HG03520 (cell line): ENCODE data around the gene KLF3.

ENCODE experiments used
- ATAC-seq: cut with Tn5 transposase; IDR thresholded peaks from one replicate; pipeline ENCODE4 v1.9.1; 2021; ENCODE audit warnings: mild to moderate bottlenecking, moderate library complexity; ENCODE audit not compliant: unreplicated experiment

The KLF3 gene

DNA sequence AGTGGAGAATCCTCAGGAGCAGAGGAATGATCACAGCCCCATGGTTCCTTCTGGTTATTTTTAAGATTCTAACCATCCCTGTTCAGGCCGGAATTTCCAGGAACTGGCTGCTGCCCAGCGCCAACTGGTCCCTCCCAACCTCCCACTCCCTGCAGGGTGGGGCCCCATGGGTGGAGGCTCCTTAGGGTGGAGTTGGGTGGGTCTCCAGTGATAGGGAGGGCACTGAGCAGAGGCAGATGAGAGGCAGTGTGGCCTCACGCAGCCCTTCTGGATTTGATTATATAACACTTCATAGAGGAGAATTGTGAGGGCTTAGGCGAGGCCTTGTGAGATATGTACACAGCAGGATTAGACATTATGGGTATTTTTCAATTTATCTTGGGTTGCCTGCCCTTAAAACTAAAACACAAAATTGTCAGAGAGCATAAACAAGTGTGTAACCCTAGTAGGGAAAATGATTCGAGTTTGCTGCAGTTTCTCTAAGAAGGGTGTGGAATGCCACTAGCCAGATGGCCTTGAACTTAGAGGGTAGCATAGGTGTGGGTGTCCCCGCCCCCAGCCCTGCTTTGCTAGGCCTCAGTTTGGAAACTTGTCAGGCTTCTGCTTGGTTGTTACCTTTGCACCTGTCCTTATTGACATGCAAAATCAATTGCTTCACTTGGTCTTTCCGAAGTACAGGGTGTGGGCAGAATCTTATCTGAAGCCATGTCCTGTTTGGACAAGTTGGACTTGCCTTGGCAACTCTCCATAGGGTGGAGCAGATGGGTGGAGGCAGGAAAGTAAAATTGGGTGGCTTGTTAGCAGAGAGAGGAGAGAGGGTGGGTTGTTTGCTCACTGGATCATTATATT lies 9.4 kb downstream of the KLF3 start:
- ATAC-seq = no peak

DNA sequence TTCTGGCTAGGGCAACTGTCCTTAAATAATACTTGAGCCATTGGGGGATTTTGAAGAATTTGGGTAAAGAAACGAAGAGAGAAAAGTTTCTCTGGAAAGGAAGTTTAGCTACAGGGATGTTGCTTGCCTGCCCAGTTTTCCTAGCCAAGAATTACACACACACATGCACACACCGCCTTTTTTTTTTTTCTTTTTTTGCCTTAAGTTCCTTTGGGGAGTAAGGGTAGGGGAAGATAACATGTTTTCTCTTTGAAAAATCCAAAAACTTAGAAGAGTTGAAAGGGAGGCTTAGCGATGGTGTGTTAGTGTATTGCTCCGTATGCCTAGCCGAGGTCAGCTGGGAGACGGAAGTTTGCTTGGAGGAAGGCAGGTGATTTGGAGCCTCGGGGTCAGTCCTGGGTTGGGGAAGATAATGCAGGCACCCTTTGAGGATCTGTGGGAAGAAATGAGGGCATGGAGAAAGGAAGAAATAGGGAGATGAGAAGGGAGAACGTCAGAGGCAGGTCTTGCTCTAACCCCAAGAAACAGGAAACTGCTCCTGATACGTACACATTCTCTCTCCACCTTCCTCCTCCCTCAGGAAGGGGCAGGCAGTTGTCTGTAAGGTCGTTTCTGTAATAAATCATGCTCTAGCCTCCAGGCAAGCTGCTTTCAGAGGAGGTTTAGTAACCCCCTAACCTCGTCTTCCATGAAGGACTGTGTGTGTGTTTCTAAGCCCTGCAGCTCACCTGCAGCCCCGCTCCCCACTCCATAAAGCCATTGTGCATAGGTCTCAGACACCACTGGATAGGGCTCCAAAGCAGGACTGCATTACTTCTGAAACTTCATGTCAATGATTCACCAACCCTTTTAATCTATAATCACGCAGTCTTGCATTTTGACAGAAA lies 10.5 kb downstream of the KLF3 start:
- ATAC-seq = no peak

DNA sequence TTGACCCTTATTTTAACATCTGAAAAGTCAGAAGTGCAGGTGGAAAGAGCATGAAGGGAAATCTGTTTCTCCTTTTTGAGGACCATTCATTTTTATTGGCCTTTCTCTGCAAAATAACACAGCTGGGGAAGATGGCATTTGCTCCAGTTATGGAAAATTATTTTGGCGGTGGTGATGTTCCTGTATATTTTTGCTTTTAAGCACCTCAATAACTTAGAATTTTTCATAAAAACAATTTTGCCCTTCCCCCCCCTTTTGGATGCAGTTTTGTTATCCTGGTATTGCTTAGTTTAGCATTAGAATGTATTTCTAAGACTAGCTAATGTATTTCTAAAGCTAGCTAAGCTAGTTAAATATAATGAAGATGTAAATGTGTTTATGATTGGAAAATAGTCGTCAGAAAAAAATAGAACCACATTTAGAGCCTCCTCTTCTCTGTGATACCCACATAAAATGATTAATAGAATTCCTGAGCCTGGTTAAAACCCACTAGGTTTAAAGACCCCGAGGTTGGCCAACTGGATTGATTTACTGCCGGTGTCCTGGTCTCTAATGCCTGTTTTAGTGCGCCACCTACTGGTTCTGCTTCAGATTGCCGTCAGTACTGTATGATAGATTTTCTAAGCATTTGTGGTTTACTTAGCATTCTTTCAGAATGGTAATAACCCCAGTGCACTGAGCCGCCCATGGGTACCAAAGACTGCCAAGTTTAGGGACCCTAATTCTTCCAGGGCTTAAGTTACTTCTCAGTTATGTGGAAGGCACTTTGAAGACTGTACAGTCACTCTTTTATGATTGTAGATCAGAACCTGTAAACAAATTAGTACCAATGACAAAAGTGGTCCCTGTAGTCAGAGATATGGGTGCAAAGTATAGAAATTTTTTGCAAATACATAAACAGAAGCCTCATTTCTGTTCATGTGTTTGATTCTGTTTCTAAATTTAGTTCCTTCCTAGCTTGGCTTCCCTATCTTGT lies 11.4 kb downstream of the KLF3 start:
- ATAC-seq = peak; percentile 59

DNA sequence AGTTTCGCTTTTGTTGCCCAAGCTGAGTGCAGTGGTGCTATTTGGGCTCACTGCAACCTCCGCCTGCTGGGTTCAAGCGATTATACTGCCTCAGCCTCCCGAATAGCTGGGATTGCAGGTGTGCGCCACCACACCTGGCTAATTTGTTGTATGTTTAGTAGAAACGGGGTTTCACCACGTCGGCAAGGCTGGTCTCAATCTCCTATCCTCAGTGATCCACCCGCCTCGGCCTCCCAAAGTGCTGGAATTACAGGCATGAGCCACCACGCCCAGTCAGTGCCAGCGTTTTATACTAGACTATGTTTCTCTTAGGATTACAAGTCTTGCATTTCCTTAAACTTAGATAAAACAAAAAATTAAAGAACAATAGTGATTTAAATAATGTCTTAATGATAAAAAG lies 13.0 kb downstream of the KLF3 start:
- no peak for ATAC-seq

DNA sequence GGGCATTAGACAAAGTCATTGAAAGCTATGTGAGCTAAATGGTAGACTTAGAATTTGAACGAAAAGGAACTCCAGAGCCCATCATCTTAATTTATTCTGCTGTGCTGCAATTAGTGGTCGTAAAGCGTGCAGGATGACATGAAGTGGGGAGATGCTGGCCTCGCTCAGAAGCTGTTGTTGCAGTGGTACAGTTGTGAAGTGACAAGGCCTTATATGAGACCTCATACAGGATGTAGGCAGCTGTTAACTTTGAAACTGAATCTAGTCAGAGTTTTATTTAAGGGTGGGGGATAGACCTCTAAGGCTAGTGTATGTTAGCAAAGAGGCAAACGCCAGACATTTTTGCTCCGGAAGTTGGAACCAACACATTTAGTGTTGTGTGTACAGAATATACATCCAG lies 13.4 kb downstream of the KLF3 start:
- ATAC-seq = no peak

DNA sequence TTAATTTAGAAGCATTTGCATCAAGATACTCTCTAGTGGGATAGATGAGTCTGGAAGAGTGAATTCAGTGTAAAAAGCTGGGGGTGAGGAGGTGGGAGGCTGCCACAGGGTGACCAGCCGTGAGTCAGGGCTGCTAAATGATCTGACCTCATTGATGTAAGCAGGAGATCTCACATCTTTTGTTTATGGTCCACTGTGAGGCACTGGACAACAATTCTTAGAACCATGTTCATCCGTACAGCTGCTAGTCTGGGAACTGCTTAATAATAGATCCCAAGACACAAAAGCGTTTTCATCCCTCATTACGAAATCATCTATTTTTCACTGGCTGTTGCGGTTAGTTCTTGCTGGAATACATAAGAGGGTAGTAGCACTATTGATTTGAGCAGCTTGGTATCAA lies 14.1 kb downstream of the KLF3 start:
- ATAC-seq = no peak

DNA sequence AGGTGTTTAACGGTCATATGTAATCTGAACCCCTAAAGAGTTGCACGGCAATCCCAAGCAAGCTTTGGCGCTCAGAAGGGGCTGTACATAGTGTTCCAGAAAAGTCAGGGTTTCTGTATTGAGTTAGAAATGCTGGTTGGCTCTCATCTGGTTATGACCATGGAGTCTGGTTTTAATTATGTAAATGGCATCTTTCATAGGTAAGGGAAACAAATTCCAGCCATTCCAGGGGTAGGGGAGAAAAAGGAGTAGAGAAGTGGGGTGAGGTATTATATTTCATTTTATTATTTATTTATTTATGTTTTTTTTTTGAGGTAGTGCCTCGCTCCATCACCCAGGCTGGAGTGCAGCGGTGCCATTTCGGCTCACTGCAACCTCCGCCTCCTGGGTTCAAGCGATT lies 15.9 kb downstream of the KLF3 start:
- ATAC-seq = no peak

DNA sequence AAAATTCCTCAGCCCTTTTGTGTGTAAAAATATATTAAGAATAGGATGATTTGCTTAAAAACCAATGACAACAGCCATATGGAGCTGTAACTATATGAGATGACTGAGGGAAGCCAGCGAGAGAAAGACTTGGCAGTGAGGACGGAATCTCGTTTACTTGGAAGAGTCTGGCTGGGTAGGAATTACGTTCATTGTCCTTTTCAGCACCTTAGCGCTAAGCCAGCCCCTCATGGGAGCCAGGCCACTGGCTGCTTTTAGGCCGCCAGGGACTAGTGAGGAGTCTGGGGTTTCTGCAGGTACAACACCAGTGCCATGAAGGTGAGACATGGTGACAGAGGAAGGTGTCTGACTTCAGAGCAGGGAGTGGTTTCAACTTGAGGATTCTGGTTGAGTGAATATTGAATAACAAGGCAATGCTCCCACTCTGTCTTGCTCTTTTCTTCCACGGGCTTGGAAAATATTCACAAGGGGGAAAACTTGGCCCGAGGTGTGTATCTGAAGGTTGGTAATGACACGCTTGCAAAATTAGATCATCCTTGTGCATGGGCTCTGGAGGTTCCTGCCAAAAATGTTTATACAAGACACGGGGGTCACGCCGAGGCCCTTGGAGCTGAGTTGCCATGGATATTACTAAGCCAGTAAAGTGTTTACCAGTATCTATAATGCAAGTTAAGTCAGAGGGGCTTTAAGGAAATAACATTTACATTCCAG lies 17.4 kb downstream of the KLF3 start:
- ATAC-seq = no peak

DNA sequence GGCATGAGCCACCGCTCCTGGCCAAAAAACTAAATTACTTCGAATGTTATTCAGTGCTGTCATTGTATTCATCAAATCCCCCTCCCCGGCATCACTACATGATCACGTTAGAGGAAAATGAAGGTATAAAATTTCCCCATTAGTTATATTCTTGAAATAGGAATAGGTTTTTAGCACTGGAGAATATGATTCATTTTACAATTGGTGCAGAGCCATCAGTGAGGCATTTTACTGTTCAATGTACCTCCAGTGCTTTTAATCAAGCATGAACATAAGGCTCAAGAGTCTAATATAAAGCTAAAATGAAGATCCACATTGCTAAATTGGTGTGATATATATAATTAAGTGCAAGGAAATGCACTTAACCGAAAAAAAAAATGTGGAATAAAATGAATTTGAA lies 18.3 kb downstream of the KLF3 start:
- no peak for ATAC-seq

DNA sequence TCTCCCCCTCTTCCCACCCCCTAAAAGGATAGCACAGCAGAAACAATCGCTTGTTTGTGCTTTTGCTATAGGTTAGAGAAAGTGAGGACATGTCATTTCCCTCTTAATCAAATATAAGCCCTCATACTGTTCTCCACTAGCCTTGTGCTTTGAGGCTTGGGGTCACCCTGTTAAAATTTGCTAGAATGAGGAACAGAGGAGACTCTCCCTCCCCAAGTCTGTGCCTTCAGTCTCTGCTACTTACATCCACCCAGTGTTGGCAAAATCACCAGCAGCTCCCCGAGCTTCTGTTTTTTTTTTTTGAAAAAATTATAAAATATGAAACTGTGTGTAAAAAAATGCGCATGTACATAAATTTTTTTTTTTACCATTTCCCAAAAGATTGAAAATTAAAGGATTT lies 19.3 kb downstream of the KLF3 start:
- ATAC-seq = no peak

DNA sequence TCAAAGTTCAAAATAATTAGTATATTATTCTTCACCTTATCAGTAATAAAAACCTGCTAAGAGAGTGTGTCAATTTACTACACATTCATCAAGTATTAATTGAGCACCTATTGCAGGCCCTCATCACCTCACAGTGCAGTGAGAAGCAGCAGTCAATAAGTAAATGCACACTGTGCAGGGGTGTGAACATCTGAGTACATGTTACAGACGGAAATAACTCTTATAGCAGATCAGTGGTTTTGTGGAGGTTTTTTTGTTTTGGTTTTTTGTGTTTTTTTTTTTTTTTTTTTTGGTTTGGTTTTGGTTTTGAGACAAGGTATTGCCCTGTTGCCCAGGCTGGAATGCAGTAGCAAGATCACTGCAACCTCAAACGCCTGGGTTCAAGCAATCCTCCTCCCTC lies 20.3 kb downstream of the KLF3 start:
- ATAC-seq = no peak

DNA sequence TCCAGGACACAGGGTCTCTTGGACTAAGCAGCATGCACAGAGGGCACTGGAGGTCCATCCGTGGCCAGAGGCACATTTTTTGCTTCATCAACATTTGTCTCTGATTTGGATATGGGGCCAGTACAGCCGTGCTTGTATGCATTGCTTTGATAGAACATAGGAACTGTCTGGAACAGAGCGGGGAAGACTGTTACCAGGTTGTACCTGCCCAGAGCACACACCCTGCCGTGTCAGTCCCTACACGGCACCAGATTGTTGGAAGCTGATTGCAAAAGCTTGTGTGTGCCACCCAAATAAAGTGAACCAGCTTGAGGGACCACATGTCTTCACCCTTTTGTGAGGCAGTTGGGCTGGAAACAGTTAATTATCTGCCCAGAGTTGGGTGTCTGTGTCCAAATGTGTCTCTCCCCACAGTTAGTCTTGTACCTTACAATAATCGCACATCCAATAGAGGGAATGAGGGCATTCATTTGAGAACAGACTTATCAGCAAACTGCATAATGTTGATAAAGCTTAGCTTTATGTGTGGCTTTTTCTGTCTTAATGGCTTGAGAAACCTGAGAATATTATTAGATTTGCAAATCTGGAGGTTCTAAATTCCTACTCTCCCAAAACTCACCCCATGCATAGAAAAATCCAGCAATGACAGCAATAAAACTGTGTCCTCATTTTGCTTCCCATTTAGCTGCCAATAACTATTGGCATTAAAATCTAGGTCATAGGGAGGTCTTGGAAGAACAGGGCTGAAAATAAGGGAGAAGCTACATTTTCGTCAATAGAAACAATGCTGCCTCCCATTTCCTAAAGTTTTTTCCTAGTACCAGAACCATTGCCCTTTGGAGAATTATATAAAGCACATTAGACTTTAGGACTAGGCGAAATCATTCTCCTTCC lies 21.2 kb downstream of the KLF3 start:
- ATAC-seq = no peak

DNA sequence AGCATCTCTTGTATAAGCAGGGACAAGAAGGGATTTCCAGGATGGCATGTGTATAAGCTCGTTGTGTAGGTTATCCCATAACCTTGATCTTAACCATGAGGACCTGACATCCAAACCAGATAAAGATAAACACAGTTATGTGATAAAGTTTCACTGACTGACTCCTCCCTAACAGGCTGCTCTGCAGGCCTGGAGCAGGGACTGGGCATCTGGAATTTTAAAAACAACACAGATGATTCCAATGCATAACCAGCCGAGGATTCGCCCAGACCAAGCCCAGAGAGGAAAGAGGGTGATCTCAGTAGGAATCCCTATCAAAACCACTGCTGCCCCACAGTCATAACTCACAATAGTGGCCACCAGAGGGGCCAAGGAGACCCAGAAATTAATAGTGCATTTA lies 22.7 kb downstream of the KLF3 start:
- no peak for ATAC-seq

DNA sequence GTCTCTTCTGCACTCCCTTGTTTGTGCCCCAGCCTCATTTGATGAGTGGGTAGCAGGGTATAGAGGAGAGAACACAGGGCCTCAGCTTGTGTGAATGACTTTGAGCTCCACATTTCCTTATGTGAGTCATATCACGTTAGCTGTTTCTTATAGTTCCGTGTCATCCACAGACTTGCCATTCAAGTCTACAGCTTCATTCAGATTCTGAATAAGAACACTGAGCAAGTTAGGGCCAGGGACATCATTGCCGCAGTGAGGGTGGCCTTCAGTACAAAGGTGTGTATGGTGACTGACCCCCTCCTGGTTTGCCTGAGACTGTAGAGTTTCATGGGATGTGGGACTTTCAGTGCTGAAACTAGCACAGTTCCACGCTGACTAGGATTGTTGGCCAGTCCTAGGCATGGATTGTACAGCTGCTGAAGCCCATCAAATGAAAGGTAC lies 23.6 kb downstream of the KLF3 start:
- no peak for ATAC-seq

DNA sequence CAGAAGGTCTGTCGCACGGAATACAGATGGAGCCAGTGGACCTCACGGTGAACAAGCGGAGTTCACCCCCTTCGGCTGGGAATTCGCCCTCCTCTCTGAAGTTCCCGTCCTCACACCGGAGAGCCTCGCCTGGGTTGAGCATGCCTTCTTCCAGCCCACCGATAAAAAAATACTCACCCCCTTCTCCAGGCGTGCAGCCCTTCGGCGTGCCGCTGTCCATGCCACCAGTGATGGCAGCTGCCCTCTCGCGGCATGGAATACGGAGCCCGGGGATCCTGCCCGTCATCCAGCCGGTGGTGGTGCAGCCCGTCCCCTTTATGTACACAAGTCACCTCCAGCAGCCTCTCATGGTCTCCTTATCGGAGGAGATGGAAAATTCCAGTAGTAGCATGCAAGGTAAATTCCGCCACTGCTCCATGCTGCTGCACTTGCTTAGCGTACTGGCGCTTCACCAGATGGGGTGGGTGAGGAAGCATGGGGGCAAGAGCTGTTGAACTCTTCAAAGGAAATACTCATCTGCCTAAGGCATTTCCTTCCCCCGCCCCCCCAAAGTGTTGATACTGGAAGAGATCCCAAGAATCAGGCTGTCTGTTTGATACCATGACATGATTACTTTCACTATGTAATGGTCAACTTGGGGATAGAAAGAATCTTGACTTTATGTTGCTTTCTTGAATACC lies 24.8 kb downstream of the KLF3 start:
- ATAC-seq = no peak

DNA sequence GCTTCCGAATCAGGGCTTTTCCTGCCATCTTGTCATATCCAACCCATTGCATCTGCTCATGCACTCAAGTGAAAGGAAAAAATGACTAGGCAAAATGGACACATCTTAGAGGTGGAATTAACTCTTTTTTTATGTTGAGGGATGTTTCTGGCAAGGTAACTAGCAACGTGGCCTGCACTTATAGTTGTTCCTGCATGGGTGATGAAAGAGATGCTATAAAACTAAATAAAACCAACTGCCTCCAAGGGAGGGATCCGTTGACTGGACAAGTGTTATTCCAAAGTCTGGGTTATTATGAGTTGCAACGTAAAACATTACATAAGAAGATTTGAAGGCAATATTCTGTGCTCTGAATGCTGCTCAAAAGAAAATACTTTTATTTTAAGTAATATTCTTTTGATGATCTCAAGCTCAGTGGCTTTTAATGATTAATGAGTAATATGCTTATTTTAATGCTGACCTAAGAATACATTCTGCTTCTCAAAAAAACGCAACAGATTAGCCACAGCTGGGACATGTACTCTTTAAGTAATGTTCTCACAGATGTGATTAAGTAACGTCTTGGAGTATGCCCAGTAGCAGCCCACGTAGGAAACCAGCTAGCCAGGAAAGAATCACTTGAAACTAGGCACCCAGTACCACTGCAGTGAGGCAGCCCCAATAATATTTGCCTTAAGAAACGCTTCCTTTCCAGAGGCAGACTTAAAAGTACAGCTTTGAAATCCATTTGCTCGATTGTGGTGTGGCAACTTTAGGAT lies 27.4 kb downstream of the KLF3 start:
- no peak for ATAC-seq

DNA sequence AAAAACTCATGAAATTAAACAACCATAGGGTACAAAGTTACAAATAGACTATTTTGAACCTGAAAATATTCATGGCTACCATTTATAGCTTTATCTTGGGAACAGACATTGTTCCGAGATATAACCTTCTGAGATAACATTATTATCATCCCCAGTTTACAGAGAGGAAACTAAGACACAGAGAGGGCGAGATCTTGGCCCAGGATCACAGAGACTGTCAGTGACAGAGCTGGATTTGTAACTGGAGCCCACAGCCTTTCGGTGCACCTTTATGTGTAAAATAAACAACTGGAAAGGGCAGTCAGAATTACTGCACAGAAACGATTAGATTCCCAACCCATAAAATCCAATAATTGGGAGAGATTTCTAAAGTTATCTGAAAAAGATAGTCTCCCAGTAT lies 28.4 kb downstream of the KLF3 start:
- ATAC-seq = no peak

DNA sequence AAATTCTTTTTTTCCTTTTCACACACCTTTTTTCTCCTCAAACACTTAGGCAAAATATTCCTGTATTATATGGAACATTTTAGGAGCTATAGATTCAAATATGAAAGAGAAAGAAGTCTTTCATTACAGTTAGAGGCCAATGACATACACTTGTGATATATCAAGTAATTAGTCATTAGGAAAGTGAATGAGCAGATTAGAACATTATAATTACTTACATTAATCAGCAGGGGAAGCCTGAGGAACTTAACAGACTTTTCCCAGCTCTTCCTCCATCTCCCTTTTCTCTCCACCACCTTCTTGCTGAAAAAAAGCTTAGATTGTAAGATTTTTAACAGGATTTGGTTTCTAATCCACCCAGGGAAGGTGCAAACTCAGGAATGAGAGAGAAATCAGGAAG lies 29.6 kb downstream of the KLF3 start:
- ATAC-seq = no peak
